Stimulated activated CD4-positive, alpha-beta T cell treated with anti-CD3 and anti-CD28 coated beads, Interleukin-2, amount 100 ng/mL, for 24 hours (primary cell): ENCODE measurements around the gene CHST9.
"Not testable (repeated sequence)": the region's sequence is repeated elsewhere in the genome, so short reads cannot be mapped to it uniquely, and the experiment has no call there.

Source experiments
- DNase-seq, 2 donors: peaks; one replicate each; pipeline ENCODE4 v3.0.0-alpha.2; 2020

Gene CHST9

GRCh38 chr18:27165412-27165811 is 19.7 kb downstream of the CHST9 start:
- DNase-seq: no peak

- no peak for DNase-seq
These were observed 20.2 kb downstream of the CHST9 start for GRCh38 chr18:27164905-27165304.

GRCh38 chr18:27163197-27163716 is 21.9 kb downstream of the CHST9 start:
- not testable (repeated sequence) for DNase-seq

GRCh38 chr18:27149240-27149639 is 35.9 kb downstream of the CHST9 start:
- not testable (repeated sequence) for DNase-seq

- DNase-seq: no peak
These were observed 40.4 kb downstream of the CHST9 start for GRCh38 chr18:27144672-27145071.

- DNase-seq: no peak
These were observed 41.4 kb downstream of the CHST9 start for GRCh38 chr18:27143580-27144287.

GRCh38 chr18:27142891-27143290 is 42.2 kb downstream of the CHST9 start:
- DNase-seq: no peak

- no peak for DNase-seq
These were observed 43.2 kb downstream of the CHST9 start for GRCh38 chr18:27141876-27142275.

GRCh38 chr18:27138079-27138478 is 47.0 kb downstream of the CHST9 start:
- no peak for DNase-seq

GRCh38 chr18:27136208-27136535 is 48.9 kb downstream of the CHST9 start:
- DNase-seq: no peak

- no peak for DNase-seq
These were observed 49.5 kb downstream of the CHST9 start for GRCh38 chr18:27135504-27136207.

GRCh38 chr18:27130065-27130630 is 55.0 kb downstream of the CHST9 start:
- DNase-seq: no peak

- no peak for DNase-seq
These were observed 60.9 kb downstream of the CHST9 start for GRCh38 chr18:27124196-27124595.

- no peak for DNase-seq
These were observed 64.0 kb downstream of the CHST9 start for GRCh38 chr18:27121108-27121507.

GRCh38 chr18:27120246-27120645 is 64.9 kb downstream of the CHST9 start:
- no peak for DNase-seq

- DNase-seq: no peak
These were observed 66.1 kb downstream of the CHST9 start for GRCh38 chr18:27118973-27119372.

- no peak for DNase-seq
These were observed 70.3 kb downstream of the CHST9 start for GRCh38 chr18:27114842-27115241.

GRCh38 chr18:27113358-27113757 is 71.8 kb downstream of the CHST9 start:
- no peak for DNase-seq

- DNase-seq: no peak
These were observed 74.8 kb downstream of the CHST9 start for GRCh38 chr18:27110319-27110718.

GRCh38 chr18:27109451-27109850 is 75.7 kb downstream of the CHST9 start:
- DNase-seq: no peak

GRCh38 chr18:27108842-27109241 is 76.3 kb downstream of the CHST9 start:
- DNase-seq: no peak

- no peak for DNase-seq
These were observed 80.4 kb downstream of the CHST9 start for GRCh38 chr18:27104743-27105142.

GRCh38 chr18:27094621-27095020 is 90.5 kb downstream of the CHST9 start:
- no peak for DNase-seq

GRCh38 chr18:27093290-27093689 is 91.8 kb downstream of the CHST9 start:
- not testable (repeated sequence) for DNase-seq
